ENCODE measurements around the gene MRPL39. TPM values are rescaled to one million over a fixed set of nuclear protein-coding genes. Genes with fewer than 3 reads are reported as not detected.

Gene MRPL39
- total and polyA plus RNA-seq, 2 experiments from 2014 or later: 50.5 to 132 TPM

DNA sequence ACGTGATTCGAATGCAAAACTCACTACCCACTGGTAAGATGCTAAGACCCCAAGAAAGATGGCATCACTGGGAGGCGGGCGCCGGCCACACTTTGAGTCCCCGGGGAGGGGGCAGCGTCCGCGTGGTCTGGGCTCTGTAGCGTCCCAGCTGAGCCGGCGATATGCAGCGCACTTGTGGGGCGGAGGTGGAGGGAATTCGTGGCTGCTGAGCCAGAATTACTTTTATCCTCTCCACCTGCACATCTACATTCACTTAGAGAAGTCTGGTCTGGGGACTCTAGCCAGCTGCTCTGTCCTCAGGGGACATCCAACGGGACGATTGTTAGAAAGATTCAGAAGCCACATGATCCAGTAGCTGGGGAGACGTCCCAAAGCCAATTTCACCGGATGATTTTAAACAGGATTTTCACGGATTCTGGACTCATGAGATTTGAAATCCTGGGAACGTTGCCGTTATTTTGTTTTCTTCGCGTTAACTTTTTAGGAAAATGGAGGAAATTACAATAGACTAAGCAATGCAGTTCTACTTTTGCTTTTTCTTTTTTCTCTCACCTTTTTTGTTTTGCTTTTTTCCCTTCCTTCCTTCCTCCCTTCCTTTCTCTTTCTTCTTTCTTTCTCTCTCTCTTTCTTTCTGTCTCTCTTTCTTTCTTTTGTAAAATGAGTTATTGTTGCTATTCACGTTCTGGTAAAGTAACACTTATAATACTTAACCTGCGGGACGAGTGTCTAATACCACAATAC is 33.1 kb upstream of the MRPL39 start (continued):
- TF ChIP-seq JUNB (IDR thresholded peaks at IDR 0.05; ENCODE audit: unreplicated experiment) (no peak), ZNF331 (CRISPR knock-in tag; IDR thresholded peaks at IDR 0.05; ENCODE audit: low read depth) (no peak), EZH2 (IDR thresholded peaks at IDR 0.05; ENCODE audit: low read depth, unreplicated experiment) (no peak), REST (IDR thresholded peaks at IDR 0.05; ENCODE audit: unreplicated experiment) (no peak), ETS1 (IDR thresholded peaks at IDR 0.05) (no peak), STAT1 (IDR thresholded peaks at IDR 0.05; ENCODE audit: unreplicated experiment) (no peak)

DNA sequence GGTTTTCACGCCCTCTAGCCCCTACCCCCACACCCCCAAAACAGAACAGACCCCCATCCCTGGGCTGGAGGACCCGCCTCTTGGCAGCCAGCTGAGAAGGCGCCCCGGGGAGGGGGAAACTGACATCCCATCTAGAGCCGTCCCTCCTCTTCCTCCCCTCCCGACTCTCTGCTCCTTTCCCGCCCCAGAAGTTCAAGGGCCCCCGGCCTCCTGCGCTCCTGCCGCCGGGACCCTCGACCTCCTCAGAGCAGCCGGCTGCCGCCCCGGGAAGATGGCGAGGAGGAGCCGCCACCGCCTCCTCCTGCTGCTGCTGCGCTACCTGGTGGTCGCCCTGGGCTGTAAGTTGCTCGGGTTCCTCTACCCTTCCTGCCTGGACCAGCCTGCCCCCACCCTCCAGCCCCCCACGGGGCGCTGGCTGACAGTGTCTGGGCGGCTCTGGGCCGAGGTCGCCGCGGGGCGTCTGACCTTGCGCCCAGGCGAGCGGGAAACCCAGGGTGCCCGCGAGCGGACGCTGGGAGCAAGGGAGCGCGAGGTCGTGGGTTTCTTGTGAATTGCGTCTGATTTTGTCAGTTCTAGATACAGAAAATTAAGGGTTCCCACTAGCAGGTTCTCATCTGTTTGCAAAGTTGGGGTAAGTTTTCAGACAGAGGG is 32.4 kb upstream of the MRPL39 start:
- Histone ChIP-seq H3K4me3 (peak overlapping the region; percentile 97), H3K4me2 (peak overlapping the region; percentile 97), H3K79me2 (replicated peaks; ENCODE audit: insufficient read depth) (no peaks in the 10 kb centered on the region), H3K4me1 (ENCODE audit: insufficient read depth) (peaks cover 10% of the 10 kb centered on the region; the same call in 1 of the 2 replicates), H3F3A (replicated peaks; ENCODE audit: low read depth) (peaks cover 2% of the 10 kb centered on the region; the same call in 1 of the 2 replicates), H3K27me3 (ENCODE audit: insufficient read depth) (peaks cover 24% of the 10 kb centered on the region), H3K36me3 (ENCODE audit: insufficient read depth) (no peaks in the 10 kb centered on the region), H4K20me1 (replicated peaks; ENCODE audit: insufficient read depth) (no peaks in the 10 kb centered on the region), H2AFZ (peak overlapping the region; percentile 98), H3K9me2 (ENCODE audit: insufficient read depth) (0 out of 2 replicates have a peak, but pooled peaks cover 5% of the 10 kb centered on the region), H3K27ac (ENCODE audit: low read depth) (no peak overlapping the region)
- H3K9me3 Mint-ChIP-seq: no peaks in the 10 kb centered on the region
- no peak overlapping the region for H3K27ac Mint-ChIP-seq
- H3K4me3 Mint-ChIP-seq: peak overlapping the region; percentile 77
- peaks cover 14% of the 10 kb centered on the region for H3K4me1 Mint-ChIP-seq
- H3K27me3 Mint-ChIP-seq (ENCODE audit: insufficient read depth, low read depth, poor library complexity): peaks cover 10% of the 10 kb centered on the region
- peak; percentile 89 for ATAC-seq
- peak; percentile 75 for DNase-seq (ENCODE audit: low spot score)
- no peaks in the 10 kb centered on the region for H3K36me3 Mint-ChIP-seq (ENCODE audit: low read depth)
- TF ChIP-seq POLR2AphosphoS5 (IDR thresholded peaks at IDR 0.05; ENCODE audit: low read depth) (0 out of 2 replicates have a peak, but pooled peaks have one; percentile 27), ZNF114 (CRISPR knock-in tag; IDR thresholded peaks at IDR 0.05) (no peak), NANOG (IDR thresholded peaks at IDR 0.05; ENCODE audit: borderline replicate concordance) (no peak), STAT1 (IDR thresholded peaks at IDR 0.05; ENCODE audit: unreplicated experiment) (no peak), ETS1 (IDR thresholded peaks at IDR 0.05) (no peak), CTCF (conservative IDR thresholded peaks at IDR 0.05; ENCODE audit: low read depth in 2 of 2) (peak; percentile 36 to 51)

Measured in GM23338 (cell line).